Liver (tissue), 9 donors: ENCODE measurements around the gene CLEC16A. TPM values are rescaled to one million over a fixed set of nuclear protein-coding genes. Genes with fewer than 3 reads are reported as not detected.

Experiments used
- DNase-seq: peaks from one replicate; pipeline ENCODE4 v3.0.0-alpha.2; 2017; ENCODE audit warnings: low spot score
- H3K27ac ChIP-seq, 2 donors: one replicate each; pipeline ENCODE4 v1.7.0; 2013; ENCODE audit warnings: inconsistent platforms in 2 of 2, low read length in 2 of 2, control low read depth in 1 of 2, low read depth in 1 of 2, mild to moderate bottlenecking in 1 of 2
- H3K27me3 ChIP-seq, 4 donors: one replicate each; pipeline versions ENCODE4 v1.6.1 to v1.7.0; 2013; ENCODE audit warnings: low read length in 3 of 4, inconsistent platforms in 1 of 4, mild to moderate bottlenecking in 1 of 4, moderate library complexity in 1 of 4; ENCODE audit not compliant: control insufficient read depth in 4 of 4, insufficient read depth in 4 of 4
- H3K36me3 ChIP-seq, 4 donors: one replicate each; pipeline versions ENCODE4 v1.6.1 to v1.7.0; 2013; ENCODE audit warnings: low read length in 3 of 4, mild to moderate bottlenecking in 3 of 4, low read depth in 1 of 4, moderate library complexity in 1 of 4; ENCODE audit not compliant: control insufficient read depth in 4 of 4, insufficient read depth in 3 of 4
- H3K4me1 ChIP-seq, 4 donors: one replicate each; pipeline versions ENCODE4 v1.6.1 to v1.7.0; 2013; ENCODE audit warnings: low read length in 3 of 4, mild to moderate bottlenecking in 3 of 4, moderate library complexity in 1 of 4; ENCODE audit not compliant: control insufficient read depth in 4 of 4, insufficient read depth in 4 of 4
- H3K4me3 ChIP-seq, 3 donors: one replicate each; pipeline versions ENCODE4 v1.6.1 to v1.7.0; 2013; ENCODE audit warnings: low read length in 3 of 3, control low read depth in 1 of 3, low read depth in 1 of 3, mild to moderate bottlenecking in 1 of 3
- H3K9ac ChIP-seq, 2 donors: one replicate each; pipeline ENCODE4 v1.7.0; 2013; ENCODE audit warnings: low read length in 2 of 2, mild to moderate bottlenecking in 2 of 2, moderate library complexity in 2 of 2, control low read depth in 1 of 2, low read depth in 1 of 2
- H3K9me3 ChIP-seq, 4 donors: one replicate each; pipeline versions ENCODE4 v1.6.1 to v1.7.0; 2013; ENCODE audit warnings: low read length in 3 of 4; ENCODE audit not compliant: control insufficient read depth in 4 of 4
- FOXA1 ChIP-seq: IDR thresholded peaks from 2 replicates; pipeline ENCODE4 v1.6.1; 2016; ENCODE audit warnings: antibody characterized with exemption
- FOXA2 ChIP-seq: IDR thresholded peaks from 2 replicates; pipeline ENCODE4 v1.6.1; 2016; ENCODE audit warnings: antibody characterized with exemption
- GABPA ChIP-seq, 2 donors: IDR thresholded peaks in 1 of 2; conservative IDR thresholded peaks in 1 of 2; 2 replicates each; pipeline ENCODE4 v1.6.1; 2016; ENCODE audit warnings: antibody characterized with exemption in 2 of 2, mild to moderate bottlenecking in 1 of 2, moderate library complexity in 1 of 2
- HNF4G ChIP-seq: IDR thresholded peaks from 2 replicates; pipeline ENCODE4 v1.6.1; 2016; ENCODE audit warnings: antibody characterized with exemption
- JUND ChIP-seq, 2 donors: IDR thresholded peaks; 2 replicates each; pipeline ENCODE4 v1.6.1; 2016; ENCODE audit warnings: antibody characterized with exemption in 2 of 2
- NR2F2 ChIP-seq: IDR thresholded peaks from 2 replicates; pipeline ENCODE4 v1.6.1; 2016; ENCODE audit warnings: antibody characterized with exemption
- SP1 ChIP-seq: IDR thresholded peaks from 2 replicates; pipeline ENCODE4 v1.6.1; 2018; ENCODE audit warnings: antibody characterized with exemption, mild to moderate bottlenecking
- TAF1 ChIP-seq: conservative IDR thresholded peaks from 2 replicates; pipeline ENCODE4 v1.6.1; 2016; ENCODE audit warnings: antibody characterized with exemption, mild to moderate bottlenecking
- WGBS: extraction: QIAGEN DNeasy Blood & Tissue Kit; methylation state at CpG from one replicate; pipeline ENCODE4 v1.1.7; 2013; 5-methylcytosine and 5-hydroxymethylcytosine counted together
- polyA plus RNA-seq, 2 donors: library from polyadenylated mRNA; stranded (reverse) in 1 of 2; unstranded in 1 of 2; fragments of 200-250 nt in 1 of 2; fragments of >200 nt in 1 of 2; fragmentation: Nextera tagmentation in 1 of 2; extraction: Ambion mirVana in 1 of 2; gene quantifications; one replicate each; pipeline versions ENCODE4 v1.2.1 to v1.2.3, GENCODE V29; 2013 to 2015
- total RNA-seq, 2 donors: library from RNA; depleted of rRNA; stranded (reverse); fragments of >200 nt; gene quantifications; one replicate each; pipeline ENCODE4 v1.2.3, GENCODE V29; 2014
- TF ChIP-seq, protein P1 (sequence below): IDR thresholded peaks from 2 replicates; pipeline ENCODE4 v1.6.1; 2016; ENCODE audit warnings: antibody characterized with exemption, mild to moderate bottlenecking
- TF ChIP-seq, protein P2 (sequence below): IDR thresholded peaks from 2 replicates; pipeline ENCODE4 v1.6.1; 2016; ENCODE audit warnings: antibody characterized with exemption
- TF ChIP-seq, protein P3 (sequence below): IDR thresholded peaks from 2 replicates; pipeline ENCODE4 v1.6.1; 2016; ENCODE audit warnings: antibody characterized with exemption
- TF ChIP-seq, protein P4 (sequence below): fragments of 150-350 bp; IDR thresholded peaks from 2 replicates; pipeline ENCODE4 v1.5.1; 2017; ENCODE audit warnings: improper control_type of control experiment, low read depth, low read length; ENCODE audit not compliant: missing input control
- donor health status: healthy.
- donor health status: healthy.
- donor health status: healthy.
- donor health status: healthy.
- donor health status: healthy.

CLEC16A gene
- total and polyA plus RNA-seq, 4 donors, result 9.7 to 23.0 (median 17.4) TPM

DNA sequence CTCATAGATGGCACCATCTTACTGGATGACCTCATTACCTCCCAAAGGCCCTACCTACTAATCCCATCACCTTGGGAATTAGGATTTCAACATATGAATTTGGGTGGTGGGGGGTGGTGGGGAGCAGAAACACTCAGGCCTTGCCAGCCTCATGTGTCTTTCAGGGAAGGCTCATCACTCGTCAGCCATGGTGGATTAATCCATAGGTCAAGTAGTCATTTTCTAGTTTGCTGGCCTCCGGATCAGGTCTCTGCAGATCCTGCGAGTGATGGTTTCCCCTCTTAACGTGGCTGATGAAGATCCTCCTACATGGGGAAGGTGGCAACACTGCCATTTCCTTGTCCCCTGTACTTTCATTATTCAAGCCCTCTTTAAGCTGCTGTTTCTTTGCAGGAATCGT lies 101.1 kb downstream of the CLEC16A start:
- TF ChIP-seq FOXA2, result no peak
- no peak for TF ChIP-seq SP1
- TF ChIP-seq, protein P1, sequence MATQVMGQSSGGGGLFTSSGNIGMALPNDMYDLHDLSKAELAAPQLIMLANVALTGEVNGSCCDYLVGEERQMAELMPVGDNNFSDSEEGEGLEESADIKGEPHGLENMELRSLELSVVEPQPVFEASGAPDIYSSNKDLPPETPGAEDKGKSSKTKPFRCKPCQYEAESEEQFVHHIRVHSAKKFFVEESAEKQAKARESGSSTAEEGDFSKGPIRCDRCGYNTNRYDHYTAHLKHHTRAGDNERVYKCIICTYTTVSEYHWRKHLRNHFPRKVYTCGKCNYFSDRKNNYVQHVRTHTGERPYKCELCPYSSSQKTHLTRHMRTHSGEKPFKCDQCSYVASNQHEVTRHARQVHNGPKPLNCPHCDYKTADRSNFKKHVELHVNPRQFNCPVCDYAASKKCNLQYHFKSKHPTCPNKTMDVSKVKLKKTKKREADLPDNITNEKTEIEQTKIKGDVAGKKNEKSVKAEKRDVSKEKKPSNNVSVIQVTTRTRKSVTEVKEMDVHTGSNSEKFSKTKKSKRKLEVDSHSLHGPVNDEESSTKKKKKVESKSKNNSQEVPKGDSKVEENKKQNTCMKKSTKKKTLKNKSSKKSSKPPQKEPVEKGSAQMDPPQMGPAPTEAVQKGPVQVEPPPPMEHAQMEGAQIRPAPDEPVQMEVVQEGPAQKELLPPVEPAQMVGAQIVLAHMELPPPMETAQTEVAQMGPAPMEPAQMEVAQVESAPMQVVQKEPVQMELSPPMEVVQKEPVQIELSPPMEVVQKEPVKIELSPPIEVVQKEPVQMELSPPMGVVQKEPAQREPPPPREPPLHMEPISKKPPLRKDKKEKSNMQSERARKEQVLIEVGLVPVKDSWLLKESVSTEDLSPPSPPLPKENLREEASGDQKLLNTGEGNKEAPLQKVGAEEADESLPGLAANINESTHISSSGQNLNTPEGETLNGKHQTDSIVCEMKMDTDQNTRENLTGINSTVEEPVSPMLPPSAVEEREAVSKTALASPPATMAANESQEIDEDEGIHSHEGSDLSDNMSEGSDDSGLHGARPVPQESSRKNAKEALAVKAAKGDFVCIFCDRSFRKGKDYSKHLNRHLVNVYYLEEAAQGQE, result no peak
- TF ChIP-seq, protein P2, sequence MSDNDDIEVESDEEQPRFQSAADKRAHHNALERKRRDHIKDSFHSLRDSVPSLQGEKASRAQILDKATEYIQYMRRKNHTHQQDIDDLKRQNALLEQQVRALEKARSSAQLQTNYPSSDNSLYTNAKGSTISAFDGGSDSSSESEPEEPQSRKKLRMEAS, result no peak
- no peak for TF ChIP-seq HNF4G
- TF ChIP-seq, protein P3, sequence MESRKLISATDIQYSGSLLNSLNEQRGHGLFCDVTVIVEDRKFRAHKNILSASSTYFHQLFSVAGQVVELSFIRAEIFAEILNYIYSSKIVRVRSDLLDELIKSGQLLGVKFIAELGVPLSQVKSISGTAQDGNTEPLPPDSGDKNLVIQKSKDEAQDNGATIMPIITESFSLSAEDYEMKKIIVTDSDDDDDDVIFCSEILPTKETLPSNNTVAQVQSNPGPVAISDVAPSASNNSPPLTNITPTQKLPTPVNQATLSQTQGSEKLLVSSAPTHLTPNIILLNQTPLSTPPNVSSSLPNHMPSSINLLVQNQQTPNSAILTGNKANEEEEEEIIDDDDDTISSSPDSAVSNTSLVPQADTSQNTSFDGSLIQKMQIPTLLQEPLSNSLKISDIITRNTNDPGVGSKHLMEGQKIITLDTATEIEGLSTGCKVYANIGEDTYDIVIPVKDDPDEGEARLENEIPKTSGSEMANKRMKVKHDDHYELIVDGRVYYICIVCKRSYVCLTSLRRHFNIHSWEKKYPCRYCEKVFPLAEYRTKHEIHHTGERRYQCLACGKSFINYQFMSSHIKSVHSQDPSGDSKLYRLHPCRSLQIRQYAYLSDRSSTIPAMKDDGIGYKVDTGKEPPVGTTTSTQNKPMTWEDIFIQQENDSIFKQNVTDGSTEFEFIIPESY, result no peak
- no peak for TF ChIP-seq NR2F2
- TF ChIP-seq JUND (IDR thresholded peaks at IDR 0.05), result no peak
- no peak for TF ChIP-seq GABPA (IDR thresholded peaks at IDR 0.05 in 1 of 2, conservative IDR thresholded peaks at IDR 0.05 in 1 of 2)
- TF ChIP-seq, protein P4, sequence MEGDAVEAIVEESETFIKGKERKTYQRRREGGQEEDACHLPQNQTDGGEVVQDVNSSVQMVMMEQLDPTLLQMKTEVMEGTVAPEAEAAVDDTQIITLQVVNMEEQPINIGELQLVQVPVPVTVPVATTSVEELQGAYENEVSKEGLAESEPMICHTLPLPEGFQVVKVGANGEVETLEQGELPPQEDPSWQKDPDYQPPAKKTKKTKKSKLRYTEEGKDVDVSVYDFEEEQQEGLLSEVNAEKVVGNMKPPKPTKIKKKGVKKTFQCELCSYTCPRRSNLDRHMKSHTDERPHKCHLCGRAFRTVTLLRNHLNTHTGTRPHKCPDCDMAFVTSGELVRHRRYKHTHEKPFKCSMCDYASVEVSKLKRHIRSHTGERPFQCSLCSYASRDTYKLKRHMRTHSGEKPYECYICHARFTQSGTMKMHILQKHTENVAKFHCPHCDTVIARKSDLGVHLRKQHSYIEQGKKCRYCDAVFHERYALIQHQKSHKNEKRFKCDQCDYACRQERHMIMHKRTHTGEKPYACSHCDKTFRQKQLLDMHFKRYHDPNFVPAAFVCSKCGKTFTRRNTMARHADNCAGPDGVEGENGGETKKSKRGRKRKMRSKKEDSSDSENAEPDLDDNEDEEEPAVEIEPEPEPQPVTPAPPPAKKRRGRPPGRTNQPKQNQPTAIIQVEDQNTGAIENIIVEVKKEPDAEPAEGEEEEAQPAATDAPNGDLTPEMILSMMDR, result no peak
- no peak for TF ChIP-seq TAF1
- TF ChIP-seq FOXA1, result no peak
- Histone ChIP-seq H3K4me3 (no peak overlapping the region), H3K9me3 (no peaks in the 10 kb centered on the region), H3K4me1 (no peaks in the 10 kb centered on the region), H3K9ac (no peak overlapping the region), H3K36me3 (peaks cover 12 to 47% (median 29%) of the 10 kb centered on the region in 4 donors), H3K27me3 (no peaks in the 10 kb centered on the region), H3K27ac (no peak overlapping the region)
- 94% methylated on average over 5 of the region's 5 CpGs for WGBS
- no peak for DNase-seq

DNA sequence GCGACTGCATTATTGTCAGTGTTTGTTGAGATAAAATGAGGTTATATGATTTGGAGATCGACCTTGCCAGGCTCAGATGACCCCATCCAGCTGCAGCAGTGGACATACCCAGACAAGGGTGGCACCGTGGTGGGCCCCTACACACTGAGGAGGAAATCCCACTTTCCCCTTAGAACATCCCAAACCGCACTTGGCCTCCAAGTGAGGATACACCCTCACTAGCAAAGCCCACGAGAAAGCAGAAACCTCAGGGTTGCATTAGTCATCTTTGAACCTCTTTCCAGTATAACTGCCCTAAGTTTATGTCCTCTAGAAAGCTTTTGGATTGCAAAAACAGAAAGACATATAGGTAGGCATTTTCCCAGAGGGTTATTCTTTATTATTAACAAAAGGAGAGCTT lies 101.5 kb downstream of the CLEC16A start:
- Histone ChIP-seq H3K4me1 (no peaks in the 10 kb centered on the region), H3K27me3 (no peaks in the 10 kb centered on the region), H3K4me3 (no peak overlapping the region), H3K9me3 (no peaks in the 10 kb centered on the region), H3K36me3 (peaks cover 12 to 44% (median 26%) of the 10 kb centered on the region in 4 donors), H3K9ac (no peak overlapping the region), H3K27ac (no peak overlapping the region)
- TF ChIP-seq FOXA1, result no peak
- DNase-seq, result no peak
- 92% methylated on average over 5 of the region's 5 CpGs for WGBS
